Keratinocyte (primary cell): Measurements from ENCODE around the gene TMEM184A. TPM values are rescaled to one million over a fixed set of nuclear protein-coding genes. Genes with fewer than 3 reads are reported as not detected.

ENCODE experiments used
- DNase-seq: peaks from one replicate; pipeline ENCODE4 v3.0.0-alpha.2; 2011; ENCODE audit warnings: low read depth, missing footprints, low spot score
- FAIRE-seq: peaks from 2 replicates; lab custom pipeline; 2011; peaks lifted over from hg19 to GRCh38; lab: Jason Lieb, UNC
- H2AFZ ChIP-seq: 2 replicates; pipeline ENCODE4 v1.6.0; 2012; ENCODE audit warnings: low read length, control low read depth, inconsistent platforms; ENCODE audit not compliant: control insufficient read depth
- H3K27ac ChIP-seq: 2 replicates; pipeline ENCODE4 v1.5.1; 2011; ENCODE audit warnings: low read length; ENCODE audit not compliant: control insufficient read depth, insufficient read depth
- H3K27me3 ChIP-seq: 3 replicates; pipeline ENCODE4 v1.6.0; 2011; ENCODE audit warnings: low read length; ENCODE audit not compliant: control insufficient read depth, insufficient read depth; ENCODE audit errors: extremely low read depth
- H3K36me3 ChIP-seq, 2 experiments: 2 replicates in 1 of 2; 3 replicates in 1 of 2; pipeline ENCODE4 v1.5.1; 2011; ENCODE audit warnings: low read length in 2 of 2, mild to moderate bottlenecking in 1 of 2; ENCODE audit not compliant: control insufficient read depth in 2 of 2, insufficient read depth in 2 of 2; ENCODE audit errors: extremely low read depth in 1 of 2
- H3K4me1 ChIP-seq: 3 replicates; pipeline ENCODE4 v1.5.1; 2011; ENCODE audit warnings: low read length; ENCODE audit not compliant: control insufficient read depth, insufficient read depth; ENCODE audit errors: extremely low read depth
- H3K4me2 ChIP-seq: 3 replicates; pipeline ENCODE4 v1.6.0; 2011; ENCODE audit warnings: low read depth, low read length; ENCODE audit not compliant: control insufficient read depth, insufficient read depth; ENCODE audit errors: extremely low read depth
- H3K4me3 ChIP-seq, 3 experiments: fragments of 200-600 bp in 1 of 3; sonication (generic) in 1 of 3; 2 replicates in 2 of 3; 3 replicates in 1 of 3; pipeline ENCODE4 v1.5.1; 2011 to 2016; ENCODE audit warnings: low read length in 3 of 3, mild to moderate bottlenecking in 3 of 3, control low read depth in 2 of 3, inconsistent platforms in 1 of 3, low read depth in 1 of 3, mixed read lengths in 1 of 3, mixed run types in 1 of 3, moderate library complexity in 1 of 3; ENCODE audit not compliant: control insufficient read depth in 2 of 3, insufficient read depth in 2 of 3; ENCODE audit errors: extremely low read depth in 1 of 3
- H3K79me2 ChIP-seq: 2 replicates; pipeline ENCODE4 v1.6.0; 2012; ENCODE audit warnings: low read length; ENCODE audit not compliant: control insufficient read depth, insufficient read depth
- H3K9ac ChIP-seq: 3 replicates; pipeline ENCODE4 v1.6.0; 2011; ENCODE audit warnings: low read length; ENCODE audit not compliant: control insufficient read depth, insufficient read depth; ENCODE audit errors: extremely low read depth
- H3K9me1 ChIP-seq: 3 replicates; pipeline ENCODE4 v1.6.0; 2011; ENCODE audit warnings: low read length; ENCODE audit not compliant: control insufficient read depth, insufficient read depth; ENCODE audit errors: extremely low read depth
- H3K9me3 ChIP-seq: 2 replicates; pipeline ENCODE4 v1.5.1; 2012; ENCODE audit warnings: low read depth, low read length; ENCODE audit not compliant: control insufficient read depth
- H4K20me1 ChIP-seq: 3 replicates; pipeline ENCODE4 v1.6.0; 2011; ENCODE audit warnings: low read length; ENCODE audit not compliant: control insufficient read depth, insufficient read depth; ENCODE audit errors: extremely low read depth
- CTCF ChIP-seq, 3 experiments: IDR thresholded peaks in 1 of 3; conservative IDR thresholded peaks in 1 of 3; optimal IDR thresholded peaks in 1 of 3; 2 replicates in 2 of 3; 3 replicates in 1 of 3; pipeline versions ENCODE3 to v1.5.1; 2011; ENCODE audit warnings: low read length in 3 of 3, mild to moderate bottlenecking in 3 of 3, moderate library complexity in 2 of 3, control low read depth in 1 of 3, inconsistent platforms in 1 of 3; ENCODE audit not compliant: insufficient read depth in 2 of 3; ENCODE audit errors: extremely low read depth in 1 of 3
- EZH2 ChIP-seq: IDR thresholded peaks from one replicate; pipeline ENCODE4 v1.6.1; 2012; ENCODE audit warnings: inconsistent platforms, mild to moderate bottlenecking, low read length, moderate library complexity
- dilution Hi-C: fragments of 300-500 bp; cut with MboI; formaldehyde crosslinking; loops from one replicate; pipeline ENCODE4 v1.7.0; 2020; ENCODE audit warnings: low sequenced_read_pairs; ENCODE audit not compliant: extremely low pct_ligation_motif_present
- polyA plus RNA-seq, 5 experiments: library from polyadenylated mRNA; depleted of rRNA in 3 of 5; stranded (reverse) in 3 of 5; stranded (forward) in 1 of 5; unstranded in 1 of 5; fragments of >200 nt; gene quantifications; 1 replicate in 1 of 5; 2 replicates in 3 of 5; 3 replicates in 1 of 5; pipeline versions ENCODE4 v1.2.1 to v1.2.3, GENCODE V29; 2011 to 2012; ENCODE audit warnings: missing spikeins in 2 of 5, low read depth in 1 of 5, low replicate concordance in 1 of 5

The TMEM184A gene
- polyA plus RNA-seq, 1 donor (not counting 4 experiments of a cell fraction or from before 2014, with no cell fraction given), result 2.9 TPM

DNA sequence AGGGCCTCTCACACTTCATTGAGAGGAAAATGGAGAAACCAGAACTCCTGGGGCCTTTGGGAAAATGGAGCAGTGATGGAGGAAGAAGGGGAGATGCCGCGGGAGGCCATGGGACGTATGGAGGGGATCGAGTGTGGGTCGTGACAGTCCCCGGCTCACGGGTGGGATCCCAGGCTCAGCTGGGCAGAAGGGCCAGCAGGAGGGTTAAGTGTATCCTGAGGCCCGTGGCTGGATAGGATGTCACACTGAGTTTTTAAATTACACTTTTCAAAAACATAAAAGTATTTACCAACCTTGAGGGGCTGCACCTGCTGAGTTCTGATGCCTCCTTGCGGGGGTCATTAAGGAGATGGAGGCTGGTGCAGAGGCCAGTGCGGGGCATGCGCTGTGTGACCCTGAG is 41.8 kb upstream of the TMEM184A start:
- FAIRE-seq, result no peak
- H3K27me3 ChIP-seq, result peaks cover 15% of the 10 kb centered on the region

GRCh38 chr7:1597066-1597760 is 41.2 kb upstream of the TMEM184A start:
- no peak for DNase-seq
- FAIRE-seq, result no peak
- no peaks in the 10 kb centered on the region for H3K79me2 ChIP-seq
- no peak for TF ChIP-seq CTCF (optimal IDR thresholded peaks at IDR 0.05 in 1 of 3, IDR thresholded peaks at IDR 0.05 in 1 of 3, conservative IDR thresholded peaks at IDR 0.05 in 1 of 3; ENCODE audit: extremely low read depth in 1 of 3, insufficient read depth in 2 of 3, low read length in 3 of 3)
- no peak for TF ChIP-seq EZH2
- no peak overlapping the region for H3K4me3 ChIP-seq
- H3K27ac ChIP-seq, result no peak overlapping the region
- no peak overlapping the region for H2AFZ ChIP-seq
- H3K36me3 ChIP-seq, result no peaks in the 10 kb centered on the region
- H4K20me1 ChIP-seq, result peaks cover 2% of the 10 kb centered on the region
- no peaks in the 10 kb centered on the region for H3K9me1 ChIP-seq
- H3K9me3 ChIP-seq, result no peaks in the 10 kb centered on the region
- H3K9ac ChIP-seq, result no peak overlapping the region
- no peak overlapping the region for H3K4me2 ChIP-seq
- dilution Hi-C loops, result no loop called here
- H3K27me3 ChIP-seq, result peaks cover 21% of the 10 kb centered on the region
- H3K4me1 ChIP-seq, result peaks cover 3% of the 10 kb centered on the region

More for the DNA sequence above, 41.8 kb upstream of the TMEM184A start:
- Histone ChIP-seq H4K20me1 (peaks cover 2% of the 10 kb centered on the region), H3K4me2 (no peak overlapping the region), H3K9ac (no peak overlapping the region), H3K79me2 (no peaks in the 10 kb centered on the region), H3K4me3 (no peak overlapping the region), H3K9me3 (no peaks in the 10 kb centered on the region), H3K27ac (no peak overlapping the region), H3K9me1 (no peaks in the 10 kb centered on the region), H2AFZ (no peak overlapping the region), H3K36me3 (no peaks in the 10 kb centered on the region), H3K4me1 (peaks cover 3% of the 10 kb centered on the region)
- dilution Hi-C loops, result no loop called here
- DNase-seq, result no peak
- no peak for TF ChIP-seq CTCF (optimal IDR thresholded peaks at IDR 0.05 in 1 of 3, IDR thresholded peaks at IDR 0.05 in 1 of 3, conservative IDR thresholded peaks at IDR 0.05 in 1 of 3; ENCODE audit: extremely low read depth in 1 of 3, insufficient read depth in 2 of 3, low read length in 3 of 3)
- no peak for TF ChIP-seq EZH2
